ENCODE data around the gene CCDC188. TPM values are rescaled to one million over a fixed set of nuclear protein-coding genes. Genes with fewer than 3 reads are reported as not detected.

The CCDC188 gene
- total and polyA plus RNA-seq, 9 of the 15 experiments (the other 6 are each of a cell fraction or from before 2014, with no cell fraction given): not detected

- H3K4me1 ChIP-seq (replicated peaks in 1 of 2; ENCODE audit: control insufficient read depth in 2 of 2, insufficient read depth in 2 of 2, low read length in 2 of 2): peaks cover 0 to 65% of the 10 kb centered on the region in 2 experiments; a peak in 1 of 5 replicates
- no peak overlapping the region for H3K4me2 ChIP-seq (ENCODE audit: insufficient read depth, low read length)
- BruUV-seq (replicated peaks): no TSS peak
- no peaks in the 10 kb centered on the region for H3K79me2 ChIP-seq (ENCODE audit: control insufficient read depth, insufficient read depth, low read length)
- no peak overlapping the region for H3K4me3 ChIP-seq
- ChIA-PET CTCF (ENCODE audit: low intra/inter-chr PET ratio) (interaction anchor here (0.6 kb wide), 1 partner anchor 609 kb away, joined by 3 read pairs; no protein-coding TSS in a partner anchor), POLR2A (interaction anchor here (0.6 to 2.2 kb wide), 6 partner anchors 11 to 119 kb away, joined by 3 to 6 read pairs (median 4); no protein-coding TSS in a partner anchor)
- DNase-seq (ENCODE audit: extremely low read depth in 1 of 4, low spot score in 3 of 4) (no peak), FAIRE-seq (no peak), ATAC-seq (no peak)
- H4K20me1 ChIP-seq (replicated peaks; ENCODE audit: control insufficient read depth, insufficient read depth, low read length): peaks cover 60% of the 10 kb centered on the region
- H3K27ac ChIP-seq (ENCODE audit: extremely low read depth, low read depth, low read length): no peak overlapping the region
- H3K27me3 ChIP-seq (ENCODE audit: control insufficient read depth in 2 of 2, insufficient read depth in 2 of 2, low read length in 2 of 2): peaks cover 84 to 98% of the 10 kb centered on the region in 2 experiments; a peak in 4 of 5 replicates
- H3K36me3 ChIP-seq (ENCODE audit: control insufficient read depth, insufficient read depth, low read length): no peaks in the 10 kb centered on the region
- 1% methylated on average over 29 of the region's 29 CpGs for WGBS (ENCODE audit: insufficient coverage, low coverage, missing lambda C conversion rate)
- no peak overlapping the region for H2AFZ ChIP-seq (ENCODE audit: low read depth, low read length)
- intact Hi-C loops (cut with micrococcal nuclease): loop anchor here (5.0 kb wide), 1 partner anchor 89 kb away; the partner anchor contains the start of gene RTN4R
- in situ Hi-C loops (cut with MboI): no loop called here
- no peaks in the 10 kb centered on the region for H3K9me3 ChIP-seq (replicated peaks; ENCODE audit: control insufficient read depth, insufficient read depth, low read depth, low read length)
- H3K9me1 ChIP-seq (ENCODE audit: control insufficient read depth, insufficient read depth, low read length): no peaks in the 10 kb centered on the region
- peak overlapping the region in 1 of 2 experiments; percentile 23; a peak in 1 of 4 replicates for H3K9ac ChIP-seq (ENCODE audit: insufficient read depth in 1 of 2, low read depth in 2 of 2, low read length in 2 of 2)
- TF ChIP-seq TAF9B (IDR thresholded peaks at IDR 0.05; ENCODE audit: partially characterized antibody) (no peak), KAT8 (IDR thresholded peaks at IDR 0.05; ENCODE audit: low read depth) (no peak), JUN (IDR thresholded peaks at IDR 0.05; ENCODE audit: borderline replicate concordance, low read depth, low read length) (no peak), JUN (CRISPR knock-in tag; IDR thresholded peaks at IDR 0.05; ENCODE audit: borderline replicate concordance) (0 out of 2 replicates have a peak, but pooled peaks have one; percentile 24), SRSF3 (IDR thresholded peaks at IDR 0.05; ENCODE audit: insufficient read depth, low read length) (0 out of 2 replicates have a peak, but pooled peaks have one; percentile 13), TEAD4 (IDR thresholded peaks at IDR 0.05; ENCODE audit: low read length) (no peak), TEAD4 (CRISPR knock-in tag; IDR thresholded peaks at IDR 0.05; ENCODE audit: borderline replicate concordance) (peak; percentile 65; the same call in 1 of the 2 replicates), ZNF586 (CRISPR knock-in tag; conservative IDR thresholded peaks at IDR 0.05) (no peak), TEAD1 (CRISPR knock-in tag; IDR thresholded peaks at IDR 0.05) (peak in 1 of 2 experiments; percentile 17; a peak in 1 of 4 replicates), CBFB (CRISPR knock-in tag; IDR thresholded peaks at IDR 0.05) (0 out of 2 replicates have a peak, but pooled peaks have one; percentile 35), PTRF (tag; IDR thresholded peaks at IDR 0.05) (no peak), GMEB1 (CRISPR knock-in tag; IDR thresholded peaks at IDR 0.05) (no peak), ARID4B (CRISPR knock-in tag; IDR thresholded peaks at IDR 0.05) (0 out of 2 replicates have a peak, but pooled peaks have one; percentile 25)
Observed at GRCh38 chr22:20178075-20178914, 27.4 kb upstream of the CCDC188 start.
